H9 (cell line): ENCODE data around the gene PRRC1. TPM values are rescaled to one million over a fixed set of nuclear protein-coding genes. Genes with fewer than 3 reads are reported as not detected.

Experiments
- DNase-seq: peaks from one replicate; pipeline ENCODE4 v3.0.0-alpha.2; 2017
- H2AFZ ChIP-seq: one replicate; pipeline ENCODE4 v1.6.1; 2013; ENCODE audit warnings: mild to moderate bottlenecking, low read length, control low read depth, moderate library complexity
- H2AK5ac ChIP-seq: 2 replicates; pipeline ENCODE4 v1.6.1; 2013; ENCODE audit warnings: low read length, control low read depth, mixed read lengths; ENCODE audit not compliant: insufficient read length
- H2BK120ac ChIP-seq: one replicate; pipeline ENCODE4 v1.6.1; 2013; ENCODE audit warnings: low read depth, mild to moderate bottlenecking, low read length, control low read depth, inconsistent platforms; ENCODE audit not compliant: poor library complexity, severe bottlenecking
- H2BK12ac ChIP-seq: 2 replicates; pipeline ENCODE4 v1.6.1; 2013; ENCODE audit warnings: low read length, control low read depth, mixed read lengths, low read depth; ENCODE audit not compliant: insufficient read length
- H2BK15ac ChIP-seq: 2 replicates; pipeline ENCODE4 v1.6.1; 2013; ENCODE audit warnings: low read depth, low read length, control low read depth
- H2BK20ac ChIP-seq: one replicate; pipeline ENCODE4 v1.6.1; 2013; ENCODE audit warnings: low read depth, mild to moderate bottlenecking, low read length, control low read depth, inconsistent platforms; ENCODE audit not compliant: poor library complexity, severe bottlenecking
- H2BK5ac ChIP-seq: 2 replicates; pipeline ENCODE4 v1.6.1; 2013; ENCODE audit warnings: low read length, control low read depth, mixed read lengths; ENCODE audit not compliant: insufficient read length
- H3K14ac ChIP-seq: 2 replicates; pipeline ENCODE4 v1.6.1; 2013; ENCODE audit warnings: low read length, control low read depth; ENCODE audit not compliant: insufficient read depth
- H3K18ac ChIP-seq: 2 replicates; pipeline ENCODE4 v1.6.1; 2013; ENCODE audit warnings: low read depth, mild to moderate bottlenecking, mixed read lengths, low read length, control low read depth; ENCODE audit not compliant: insufficient read length
- H3K23ac ChIP-seq: 2 replicates; pipeline ENCODE4 v1.6.1; 2013; ENCODE audit warnings: low read length, control low read depth, mixed read lengths, low read depth; ENCODE audit not compliant: insufficient read length
- H3K23me2 ChIP-seq: 2 replicates; pipeline ENCODE4 v1.6.1; 2013; ENCODE audit warnings: low read depth, mild to moderate bottlenecking, mixed read lengths, low read length, control low read depth; ENCODE audit not compliant: insufficient read length, poor library complexity, severe bottlenecking
- H3K27ac ChIP-seq: 2 replicates; pipeline ENCODE4 v1.5.1; 2013; ENCODE audit warnings: low read length, control low read depth, mixed read lengths, low read depth; ENCODE audit not compliant: insufficient read length
- H3K27me3 ChIP-seq: 2 replicates; pipeline ENCODE4 v1.6.1; 2013; ENCODE audit warnings: low read length, control low read depth, inconsistent platforms; ENCODE audit not compliant: insufficient read depth
- H3K4ac ChIP-seq: 2 replicates; pipeline ENCODE4 v1.6.1; 2013; ENCODE audit warnings: low read depth, mild to moderate bottlenecking, control low read depth, inconsistent platforms, low read length, moderate library complexity
- H3K4me1 ChIP-seq: 2 replicates; pipeline ENCODE4 v1.6.1; 2013; ENCODE audit warnings: low read length, control low read depth, inconsistent platforms; ENCODE audit not compliant: insufficient read depth
- H3K4me2 ChIP-seq: 2 replicates; pipeline ENCODE4 v1.6.1; 2013; ENCODE audit warnings: low read length, control low read depth, mixed read lengths; ENCODE audit not compliant: insufficient read length, insufficient read depth
- H3K56ac ChIP-seq: 2 replicates; pipeline ENCODE4 v1.6.1; 2013; ENCODE audit warnings: low read depth, mild to moderate bottlenecking, mixed read lengths, low read length, control low read depth; ENCODE audit not compliant: insufficient read length
- H3K79me1 ChIP-seq: 2 replicates; pipeline ENCODE4 v1.6.1; 2013; ENCODE audit warnings: low read depth, mild to moderate bottlenecking, moderate library complexity, low read length, control low read depth, inconsistent platforms; ENCODE audit not compliant: insufficient read depth, poor library complexity, severe bottlenecking
- H3K79me2 ChIP-seq: 2 replicates; pipeline ENCODE4 v1.6.1; 2013; ENCODE audit warnings: low read length, control low read depth, inconsistent platforms; ENCODE audit not compliant: insufficient read depth
- H3K9ac ChIP-seq: 2 replicates; pipeline ENCODE4 v1.6.1; 2013; ENCODE audit warnings: low read length, control low read depth, mixed read lengths; ENCODE audit not compliant: insufficient read length; ENCODE audit errors: extremely low read depth
- H3K9me3 ChIP-seq: one replicate; pipeline ENCODE4 v1.6.1; 2013; ENCODE audit warnings: low read depth, low read length, inconsistent platforms; ENCODE audit not compliant: control insufficient read depth
- H3T11ph ChIP-seq: one replicate; pipeline ENCODE4 v1.6.1; 2013; ENCODE audit warnings: mild to moderate bottlenecking, low read length, control low read depth, inconsistent platforms
- H4K20me1 ChIP-seq: one replicate; pipeline ENCODE4 v1.6.1; 2013; ENCODE audit not compliant: control insufficient read depth, insufficient read length, insufficient read depth
- H4K5ac ChIP-seq: 2 replicates; pipeline ENCODE4 v1.6.1; 2013; ENCODE audit warnings: low read depth, mild to moderate bottlenecking, mixed read lengths, low read length, control low read depth; ENCODE audit not compliant: insufficient read length
- H4K8ac ChIP-seq: replicated peaks from 2 replicates; pipeline ENCODE4 v1.6.1; 2013; ENCODE audit warnings: low read length, control low read depth, mixed read lengths, low read depth; ENCODE audit not compliant: insufficient read length
- H4K91ac ChIP-seq: 2 replicates; pipeline ENCODE4 v1.6.1; 2013; ENCODE audit warnings: low read depth, mild to moderate bottlenecking, moderate library complexity, mixed read lengths, low read length, control low read depth; ENCODE audit not compliant: insufficient read length
- H3K27ac Mint-ChIP-seq, 3 experiments: 2 replicates in 2 of 3; 3 replicates in 1 of 3; pipeline ENCODE4 v1.8.0; 2020 to 2021; ENCODE audit warnings: mixed read lengths in 3 of 3, mild to moderate bottlenecking in 1 of 3, moderate library complexity in 1 of 3
- H3K27me3 Mint-ChIP-seq: 2 replicates; pipeline ENCODE4 v1.8.0; 2021; ENCODE audit warnings: low read depth, mild to moderate bottlenecking, moderate library complexity, mixed read lengths
- H3K36me3 Mint-ChIP-seq, 3 experiments: 2 replicates in 2 of 3; 3 replicates in 1 of 3; pipeline ENCODE4 v1.8.0; 2020 to 2021; ENCODE audit warnings: low read depth in 3 of 3, mixed read lengths in 3 of 3; ENCODE audit not compliant: insufficient read depth in 1 of 3
- H3K4me1 Mint-ChIP-seq, 2 experiments: 2 replicates each; pipeline ENCODE4 v1.8.0; 2020; ENCODE audit warnings: mixed read lengths in 2 of 2
- H3K4me3 Mint-ChIP-seq, 2 experiments: 2 replicates in 1 of 2; 3 replicates in 1 of 2; pipeline ENCODE4 v1.8.0; 2020 to 2021; ENCODE audit warnings: mild to moderate bottlenecking in 2 of 2, mixed read lengths in 2 of 2, moderate library complexity in 1 of 2
- H3K9me3 Mint-ChIP-seq, 2 experiments: 2 replicates in 1 of 2; 3 replicates in 1 of 2; pipeline ENCODE4 v1.8.0; 2020; ENCODE audit warnings: mild to moderate bottlenecking in 2 of 2, mixed read lengths in 2 of 2, moderate library complexity in 1 of 2
- CTCF ChIP-seq: fragments of 200-600 bp; sonication (generic); conservative IDR thresholded peaks from 3 replicates; pipeline ENCODE4 v1.8.0; 2021; ENCODE audit warnings: antibody characterized with exemption, mild to moderate bottlenecking
- WGBS: extraction: QIAGEN DNeasy Blood & Tissue Kit; methylation state at CpG from one replicate; pipeline ENCODE4 v1.1.7; 2013; ENCODE audit warnings: missing lambda C conversion rate, low lambda C conversion rate, mixed read lengths; ENCODE audit not compliant: insufficient read length; ENCODE audit errors: extremely low coverage; 5-methylcytosine and 5-hydroxymethylcytosine counted together
- total RNA-seq: library from RNA; stranded (reverse); gene quantifications from 2 replicates; pipeline ENCODE4 v1.2.1, GENCODE V29; 2021

PRRC1 gene
- total RNA-seq, 1 experiment from 2014 or later = 70.7 TPM

GRCh38 chr5:127602481-127602880 lies 85.0 kb downstream of the PRRC1 start:
- no CpG with 5 or more reads among the region's 3 CpGs for WGBS
- H2BK120ac ChIP-seq = no peak overlapping the region
- no peaks in the 10 kb centered on the region for H3K36me3 Mint-ChIP-seq
- H3K4me1 ChIP-seq = peaks cover 8% of the 10 kb centered on the region; the same call in 1 of the 2 replicates
- no peak overlapping the region for H3K27ac ChIP-seq
- no peak overlapping the region for H2AK5ac ChIP-seq
- no peaks in the 10 kb centered on the region for H3K23me2 ChIP-seq
- no peak for DNase-seq
- H3K4me2 ChIP-seq = no peak overlapping the region
- H3K79me1 ChIP-seq = no peaks in the 10 kb centered on the region
- H3T11ph ChIP-seq = no peak overlapping the region
- H3K9me3 Mint-ChIP-seq = no peaks in the 10 kb centered on the region
- H3K4me3 Mint-ChIP-seq = no peak overlapping the region
- no peaks in the 10 kb centered on the region for H4K20me1 ChIP-seq
- no peak overlapping the region for H3K56ac ChIP-seq
- no peaks in the 10 kb centered on the region for H3K9me3 ChIP-seq
- H3K27me3 ChIP-seq = no peaks in the 10 kb centered on the region; the same call in 1 of the 2 replicates
- H4K8ac ChIP-seq = no peak overlapping the region
- H4K91ac ChIP-seq = no peak overlapping the region
- H3K18ac ChIP-seq = no peak overlapping the region
- no peak overlapping the region for H2BK20ac ChIP-seq
- H4K5ac ChIP-seq = no peak overlapping the region
- H3K27ac Mint-ChIP-seq = no peak overlapping the region
- no peak overlapping the region for H2AFZ ChIP-seq
- no peak overlapping the region for H3K9ac ChIP-seq
- H3K27me3 Mint-ChIP-seq = no peaks in the 10 kb centered on the region; the same call in 1 of the 2 replicates
- no peak; the same call in 1 of the 3 replicates for TF ChIP-seq CTCF
- H2BK15ac ChIP-seq = no peak overlapping the region
- H2BK5ac ChIP-seq = no peak overlapping the region
- no peaks in the 10 kb centered on the region for H3K79me2 ChIP-seq
- no peak overlapping the region for H3K4ac ChIP-seq
- H3K4me1 Mint-ChIP-seq = peaks cover 14% of the 10 kb centered on the region in 2 experiments
- no peak overlapping the region for H3K23ac ChIP-seq
- H3K14ac ChIP-seq = no peak overlapping the region
- H2BK12ac ChIP-seq = no peak overlapping the region
